GM18498 (cell line): ENCODE measurements around the gene DRAXIN.

Experiments used
- ATAC-seq: cut with Tn5 transposase; IDR thresholded peaks from one replicate; pipeline ENCODE4 v1.9.1; 2021; ENCODE audit warnings: mild to moderate bottlenecking, moderate library complexity; ENCODE audit not compliant: unreplicated experiment

DRAXIN gene

DNA sequence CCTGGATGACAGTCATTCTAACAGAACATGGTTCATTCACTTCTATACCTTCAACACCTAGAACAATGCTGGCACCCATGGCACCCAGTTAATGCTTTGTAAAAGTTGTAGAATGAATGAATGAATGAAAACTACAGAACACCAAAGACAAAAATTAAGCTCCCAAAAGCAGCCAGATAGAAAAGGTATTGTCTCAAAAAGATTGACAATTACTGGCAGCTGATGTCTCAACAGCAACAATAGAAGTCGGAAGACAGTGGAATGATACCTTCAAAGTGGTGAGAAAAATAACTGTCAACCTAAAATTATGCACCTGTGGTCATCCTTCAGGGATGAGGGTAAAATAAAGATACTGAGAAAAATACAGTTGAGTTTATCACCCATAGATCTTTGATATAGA, 65.5 kb downstream of the DRAXIN start:
- ATAC-seq: no peak

DNA sequence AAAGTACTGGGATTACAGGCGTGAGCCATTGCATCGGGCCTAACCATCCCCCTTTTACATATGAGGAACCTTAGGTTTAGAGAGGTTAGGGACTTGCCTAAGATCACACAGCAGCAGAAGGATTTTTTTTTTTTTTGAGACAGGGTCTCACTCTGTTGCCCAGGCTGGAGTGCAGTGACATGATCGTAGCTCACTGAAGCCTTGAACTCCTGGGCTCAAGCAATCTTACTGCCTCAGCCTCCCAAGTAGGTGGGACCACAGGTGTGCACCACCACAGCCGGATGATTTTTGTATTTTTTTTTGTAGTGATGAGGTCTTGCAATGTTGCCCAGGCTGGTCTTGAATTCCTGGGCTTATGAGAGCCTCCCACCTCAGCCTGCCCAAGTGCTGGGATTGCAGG, 68.3 kb downstream of the DRAXIN start:
- no peak for ATAC-seq

DNA sequence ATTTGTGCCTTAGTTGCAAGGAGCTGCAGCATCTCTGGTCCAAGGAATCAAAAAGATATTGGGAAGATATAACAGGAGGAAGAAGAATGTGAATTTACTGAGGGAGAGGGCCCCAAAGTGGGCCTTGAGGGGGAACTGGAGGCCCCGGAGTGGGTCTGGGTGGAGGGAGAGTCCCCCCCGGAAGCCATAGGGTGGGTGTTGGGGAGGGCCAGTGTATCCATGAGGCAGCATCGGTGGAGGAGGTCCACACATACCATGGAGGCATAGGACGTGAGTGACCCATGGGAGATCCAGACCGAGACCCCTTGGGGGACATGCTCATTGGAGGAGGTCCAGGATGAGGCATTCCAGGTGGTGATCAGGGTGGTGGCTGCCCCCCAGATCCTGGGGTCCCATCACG, 69.8 kb downstream of the DRAXIN start:
- ATAC-seq: no peak

DNA sequence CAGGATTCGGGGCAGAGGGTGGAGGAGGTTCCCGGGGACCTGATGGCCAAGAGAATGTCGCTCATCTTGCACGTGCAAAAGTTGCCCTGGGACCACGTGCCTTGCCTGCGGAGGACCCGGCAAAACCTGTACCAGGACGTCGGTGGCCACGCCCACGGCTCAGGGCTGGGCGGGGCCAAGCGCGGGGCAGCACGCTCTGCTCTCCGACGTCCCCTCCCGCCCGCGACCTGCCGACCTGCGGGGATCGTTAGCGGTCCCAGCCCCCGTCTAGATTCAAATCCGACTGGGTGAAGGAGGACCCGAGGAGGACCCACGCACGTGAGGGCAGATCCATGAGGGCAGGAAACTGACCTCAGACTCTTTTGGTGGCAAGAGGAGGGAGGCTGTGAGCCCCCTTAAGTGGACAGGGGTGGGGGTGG, 70.5 kb downstream of the DRAXIN start, which contains the start of gene C1orf167:
Gene C1orf167 (plus strand): TSS at position 206 of the 419 bp plus-strand sequence. CDS start 2,208 bp downstream, outside the sequence.
- no peak for ATAC-seq

DNA sequence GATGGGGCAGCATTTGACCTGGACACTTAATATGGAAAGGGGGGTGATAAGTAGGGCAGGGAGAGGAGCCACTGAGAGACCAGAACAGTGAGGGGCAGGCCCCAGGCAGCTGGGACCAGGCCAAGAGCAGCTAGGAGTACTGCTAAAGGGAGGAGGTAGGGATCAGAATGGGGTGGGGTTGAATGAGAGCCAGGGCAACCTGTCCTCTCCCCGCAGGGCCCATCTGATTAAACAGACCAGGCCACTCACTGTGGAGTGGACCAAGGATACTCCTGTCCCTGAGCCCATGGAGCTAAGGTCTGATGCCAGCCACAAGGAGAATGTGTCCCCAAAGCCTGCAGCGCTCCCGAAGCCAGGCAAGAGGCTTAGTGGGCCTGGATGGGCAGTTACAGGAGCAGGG, 72.6 kb downstream of the DRAXIN start:
- ATAC-seq: no peak

DNA sequence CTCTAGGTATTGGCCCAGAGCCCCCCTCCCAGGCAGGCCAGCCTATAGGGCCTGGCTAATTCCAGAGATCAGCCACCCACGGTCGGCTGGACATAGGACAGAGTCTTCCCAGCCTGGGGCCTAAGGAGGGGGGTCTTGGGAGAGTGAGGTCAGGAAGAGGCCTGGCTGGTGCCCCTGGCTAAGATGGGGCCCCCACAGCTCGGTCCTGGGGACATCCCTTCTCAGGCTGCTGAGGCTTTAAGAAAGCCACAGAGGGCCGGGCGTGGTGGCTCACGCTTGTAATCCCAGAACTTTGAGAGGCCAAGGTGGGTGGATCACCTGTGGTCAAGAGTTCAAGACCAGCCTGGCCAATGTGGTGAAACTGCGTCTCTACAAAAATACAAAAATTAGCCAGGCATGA, 73.0 kb downstream of the DRAXIN start:
- no peak for ATAC-seq

DNA sequence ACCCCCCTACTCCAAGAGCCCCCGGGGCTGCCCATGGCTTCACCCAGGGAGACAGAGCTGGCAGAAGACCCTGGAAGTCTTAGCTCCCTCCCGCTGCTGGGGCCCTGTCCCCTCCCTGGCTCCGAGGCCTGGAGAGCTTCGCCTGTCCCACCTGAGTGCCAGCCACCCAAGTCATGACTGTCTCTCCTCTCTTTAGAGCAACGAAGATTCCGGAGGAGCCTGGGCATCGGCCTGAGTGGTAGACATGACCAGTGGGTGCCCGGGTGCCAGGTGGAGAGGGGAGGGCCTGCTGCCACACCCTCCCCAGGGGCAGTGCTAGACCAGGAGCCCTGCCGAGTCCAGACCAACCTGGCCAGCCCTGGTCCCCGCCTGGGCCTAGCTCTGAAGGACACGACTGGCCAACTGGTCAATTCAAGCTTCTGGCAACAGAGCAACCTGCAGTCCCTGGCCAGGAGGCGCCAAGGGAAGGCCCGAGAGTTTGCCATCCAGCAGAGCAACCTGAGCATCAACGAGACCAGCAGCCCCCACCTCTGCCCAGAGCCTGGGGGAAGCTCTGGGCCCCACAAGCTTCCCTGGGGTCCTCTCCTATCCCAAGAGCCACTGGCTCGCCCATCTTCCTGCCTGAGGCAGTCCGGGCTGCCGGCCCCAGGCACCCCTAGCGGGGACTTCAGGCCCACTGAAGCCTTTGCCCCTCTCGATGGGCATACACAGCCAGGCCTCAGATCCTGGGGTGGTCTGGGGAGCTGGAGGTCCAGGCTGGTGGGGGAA, 74.3 kb downstream of the DRAXIN start:
- no peak for ATAC-seq

DNA sequence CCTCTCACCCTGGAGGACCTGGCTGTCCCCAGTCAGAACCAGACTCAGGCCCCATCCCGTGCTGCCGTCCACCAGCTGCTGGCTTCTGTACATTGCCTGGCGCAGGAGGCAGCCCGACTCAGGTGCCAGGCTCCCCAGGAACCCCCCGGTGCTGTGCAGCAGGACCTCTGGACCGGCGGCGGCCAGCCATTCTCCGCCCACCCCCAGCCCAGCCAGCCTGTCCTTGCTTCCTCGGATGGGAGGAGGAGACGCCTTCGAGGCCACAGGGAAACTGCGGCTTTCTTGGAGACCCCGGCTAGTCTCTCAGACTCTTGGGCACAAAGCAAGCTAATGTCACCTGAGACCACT, 74.9 kb downstream of the DRAXIN start:
- ATAC-seq: no peak

DNA sequence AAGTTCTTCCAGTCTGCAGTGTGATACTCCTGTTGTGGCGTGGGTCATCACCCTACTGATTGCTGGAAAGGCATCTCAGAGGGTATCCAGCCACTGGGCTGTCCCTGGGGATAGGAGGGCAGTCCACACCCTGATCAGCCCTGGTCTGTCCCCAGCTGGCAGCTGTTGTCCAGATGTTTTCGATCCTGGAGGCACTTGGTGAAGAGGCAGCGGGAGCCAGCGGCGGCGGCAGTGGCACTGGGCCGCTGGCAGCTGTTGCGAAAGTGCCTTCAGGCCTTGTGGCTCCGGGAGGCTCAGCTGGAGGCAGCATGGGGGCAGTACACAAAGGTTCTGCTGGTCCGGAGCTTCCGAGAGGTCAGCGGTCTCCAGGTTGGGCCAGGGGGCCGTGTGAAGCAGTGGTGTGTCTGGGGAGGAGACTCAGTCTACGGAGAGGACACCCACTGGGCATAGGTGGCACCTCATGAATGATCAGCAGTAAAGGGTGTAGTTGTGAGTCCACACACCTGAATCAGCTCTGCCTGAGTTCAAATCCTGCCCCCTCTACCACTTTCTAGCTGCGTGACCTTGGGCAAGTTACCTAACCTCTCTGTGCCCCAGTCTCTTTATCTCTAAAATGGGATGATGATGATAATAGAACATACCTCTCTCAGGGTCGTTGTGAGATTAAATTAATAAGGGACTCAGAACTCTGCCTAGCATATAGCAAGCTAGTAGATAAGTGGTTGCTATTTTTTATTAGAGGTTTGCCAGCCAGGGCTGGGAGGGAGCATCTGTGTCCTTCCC, 76.6 kb downstream of the DRAXIN start:
- no peak for ATAC-seq

DNA sequence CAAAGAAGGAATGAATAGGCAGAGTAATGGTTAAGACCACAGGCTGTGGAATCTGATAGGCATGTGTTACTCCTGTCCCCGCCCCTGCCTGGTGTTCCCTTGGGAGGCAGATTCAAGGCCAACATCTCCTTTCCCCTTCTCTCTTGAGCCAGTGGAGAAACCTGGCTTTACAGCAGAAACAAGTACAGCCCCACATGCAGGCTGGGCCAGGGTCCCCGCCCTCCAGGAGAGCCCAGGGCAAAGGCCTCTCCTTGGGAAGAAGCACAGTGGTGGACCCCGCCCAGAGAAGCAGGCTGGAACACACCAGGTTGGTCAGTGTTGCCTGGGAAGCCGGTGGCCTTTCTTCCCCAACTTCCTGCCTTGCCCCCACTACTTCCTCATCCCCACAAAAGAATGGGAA, 77.3 kb downstream of the DRAXIN start:
- ATAC-seq: no peak

DNA sequence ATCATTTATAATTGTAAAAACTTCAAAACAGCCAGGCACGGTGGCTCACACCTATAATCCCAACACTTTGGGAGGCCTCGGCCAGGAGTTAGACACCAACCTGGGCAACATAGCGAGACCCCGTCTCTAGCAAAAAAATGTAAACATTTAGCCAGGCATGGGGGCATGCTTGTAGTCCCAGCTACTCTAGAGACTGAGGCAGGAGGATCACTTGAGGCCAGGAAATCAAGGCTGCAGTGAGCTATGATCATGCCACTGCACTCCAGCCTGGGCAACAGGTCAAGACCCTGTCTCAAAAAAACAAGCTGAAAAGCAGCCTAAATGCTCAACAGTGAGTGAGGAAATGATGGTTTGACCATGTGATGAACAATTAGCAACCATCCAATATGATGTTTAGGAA, 77.8 kb downstream of the DRAXIN start:
- no peak for ATAC-seq

DNA sequence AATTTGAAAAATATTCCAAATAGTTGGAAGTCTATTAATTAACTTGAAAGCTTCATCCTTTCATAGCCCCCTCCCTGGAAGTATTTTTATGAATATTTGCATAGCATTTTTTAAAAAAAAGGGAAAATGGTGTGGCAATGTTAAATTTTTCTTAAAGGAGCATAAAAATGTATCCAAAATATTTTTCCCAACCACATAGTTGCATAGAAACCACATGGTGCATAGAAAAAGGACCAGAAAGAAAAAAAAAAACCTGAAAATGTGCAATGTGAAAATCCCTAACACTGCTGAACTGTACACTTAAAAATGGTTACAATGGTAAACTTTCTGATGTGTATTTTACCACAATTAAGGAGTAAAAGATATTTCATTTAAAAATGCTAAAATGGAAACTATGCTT, 78.5 kb downstream of the DRAXIN start:
- ATAC-seq: no peak

DNA sequence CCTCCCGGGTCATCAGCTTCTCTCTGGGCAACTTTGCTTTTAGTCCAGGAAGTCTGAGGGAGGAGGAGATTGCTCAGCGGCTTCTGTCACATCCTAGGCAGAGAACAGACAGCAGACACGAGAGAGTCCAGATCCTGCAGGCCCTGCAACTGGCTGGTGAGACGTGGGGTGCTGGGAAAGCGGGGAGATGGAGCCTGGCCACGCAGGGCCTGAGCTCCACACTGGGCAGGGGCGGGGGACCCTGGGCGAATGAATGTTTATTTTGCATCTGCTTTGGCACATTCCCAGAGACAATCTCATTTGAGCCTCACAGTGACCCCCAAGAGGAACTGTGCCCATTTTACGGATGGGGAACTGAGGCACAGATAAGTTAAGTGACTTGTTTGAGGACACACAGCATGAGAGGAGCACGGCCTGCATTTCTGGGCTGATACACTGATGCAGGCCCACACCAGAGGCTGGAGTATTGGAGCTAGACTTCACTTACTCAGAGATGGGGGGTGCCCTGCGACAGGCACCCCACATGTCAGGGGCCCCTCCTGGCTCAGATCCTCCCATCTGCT, 80.1 kb downstream of the DRAXIN start:
- ATAC-seq: no peak

DNA sequence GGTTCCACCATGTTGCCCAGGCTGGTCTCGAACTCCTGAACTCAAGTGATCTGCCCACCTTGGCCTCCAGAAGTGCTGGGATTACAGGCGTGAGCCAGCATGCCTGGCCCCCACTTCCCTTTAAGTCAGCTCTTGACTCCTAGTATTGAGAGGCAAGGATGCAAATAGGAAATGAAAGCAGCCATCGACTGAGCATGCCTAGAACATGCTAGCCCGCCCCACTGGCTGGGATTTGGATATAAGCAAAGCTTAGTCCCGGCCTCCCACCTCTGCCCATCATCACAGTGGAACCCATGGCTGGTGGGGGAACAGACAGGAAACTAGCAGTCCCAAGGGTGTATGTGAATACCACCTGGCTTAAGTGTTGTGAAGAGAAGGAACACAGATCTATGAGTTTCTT, 80.9 kb downstream of the DRAXIN start:
- no peak for ATAC-seq

DNA sequence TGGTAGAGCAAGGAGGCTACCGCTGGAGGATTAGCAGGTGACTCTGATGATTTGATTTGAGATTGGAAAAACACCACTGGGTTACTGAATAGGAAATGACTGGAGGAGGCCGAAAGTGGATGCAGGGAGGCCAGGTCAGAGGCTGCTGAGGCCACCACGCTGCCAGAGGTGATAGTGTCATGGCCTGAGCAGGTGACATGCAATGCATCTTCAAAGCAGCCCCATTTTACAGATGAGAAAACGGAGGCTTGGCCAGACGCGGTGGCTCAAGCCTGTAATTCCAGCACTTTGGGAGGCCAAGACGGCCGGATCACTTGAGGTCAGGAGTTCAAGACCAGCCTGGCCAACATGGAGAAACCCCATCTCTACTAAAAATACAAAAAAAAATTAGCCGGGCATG, 83.2 kb downstream of the DRAXIN start:
- no peak for ATAC-seq
